Panc1 (cell line): ENCODE data around the gene VIT.

Source experiments
- CTCF ChIP-seq: fragments of 450-650 bp; IDR thresholded peaks from 2 replicates; pipeline ENCODE4 v1.5.1; 2017; ENCODE audit warnings: mild to moderate bottlenecking
- POLR2AphosphoS5 ChIP-seq: IDR thresholded peaks from 2 replicates; pipeline ENCODE4 v1.6.1; 2012; ENCODE audit warnings: mild to moderate bottlenecking, low read depth, low read length, moderate library complexity
- REST ChIP-seq, 2 experiments: IDR thresholded peaks; 2 replicates each; pipeline ENCODE4 v1.6.1; 2011 to 2012; ENCODE audit warnings: low read depth in 2 of 2, control low read depth in 1 of 2, low read length in 1 of 2, mild to moderate bottlenecking in 1 of 2, moderate library complexity in 1 of 2; ENCODE audit not compliant: insufficient read depth in 1 of 2
- TCF7L2 ChIP-seq: IDR thresholded peaks from 2 replicates; pipeline ENCODE4 v1.6.1; 2011; ENCODE audit warnings: mild to moderate bottlenecking, low read depth, low read length, inconsistent platforms

GRCh38 chr2:36659218-36659617 is 37.3 kb upstream of the VIT start:
- TF ChIP-seq POLR2AphosphoS5 (no peak), CTCF (no peak), REST (IDR thresholded peaks at IDR 0.05; ENCODE audit: insufficient read depth in 1 of 2, low read depth in 2 of 2, low read length in 1 of 2) (no peak), TCF7L2 (no peak)
